ENCODE measurements around the gene KANSL1.

DNA sequence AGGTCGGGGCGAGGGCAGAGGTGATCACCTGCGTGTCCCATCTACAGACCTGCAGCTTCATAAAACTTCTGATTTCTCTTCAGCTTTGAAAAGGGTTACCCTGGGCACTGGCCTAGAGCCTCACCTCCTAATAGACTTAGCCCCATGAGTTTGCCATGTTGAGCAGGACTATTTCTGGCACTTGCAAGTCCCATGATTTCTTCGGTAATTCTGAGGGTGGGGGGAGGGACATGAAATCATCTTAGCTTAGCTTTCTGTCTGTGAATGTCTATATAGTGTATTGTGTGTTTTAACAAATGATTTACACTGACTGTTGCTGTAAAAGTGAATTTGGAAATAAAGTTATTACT lies 165.3 kb downstream of the KANSL1 start:
- TF ChIP-seq REST (IDR thresholded peaks at IDR 0.05; ENCODE audit: insufficient read depth in 1 of 2, low read depth in 2 of 2, low read length in 1 of 2): no peak
- no peak for TF ChIP-seq POLR2AphosphoS5 (IDR thresholded peaks at IDR 0.05; ENCODE audit: low read depth, low read length)
